GM21723 (cell line): ENCODE data around the gene MYO1B.

Experiments
- ATAC-seq: cut with Tn5 transposase; IDR thresholded peaks from one replicate; pipeline ENCODE4 v1.9.1; 2021; ENCODE audit warnings: mild to moderate bottlenecking, moderate library complexity; ENCODE audit not compliant: unreplicated experiment

The MYO1B gene

GRCh38 chr2:191296083-191297006, 51.1 kb downstream of the MYO1B start:
- no peak for ATAC-seq

GRCh38 chr2:191297033-191297432, 51.8 kb downstream of the MYO1B start:
- no peak for ATAC-seq

- no peak for ATAC-seq
These were observed 53.1 kb downstream of the MYO1B start for GRCh38 chr2:191298306-191298705.

GRCh38 chr2:191299010-191299409, 53.8 kb downstream of the MYO1B start:
- no peak for ATAC-seq

GRCh38 chr2:191299866-191300265, 54.7 kb downstream of the MYO1B start:
- no peak for ATAC-seq

GRCh38 chr2:191301971-191302370, 56.8 kb downstream of the MYO1B start:
- ATAC-seq = no peak

- ATAC-seq = peak; percentile 69
These were observed 57.4 kb downstream of the MYO1B start for GRCh38 chr2:191302459-191303139.

GRCh38 chr2:191303140-191304005, 58.2 kb downstream of the MYO1B start:
- no peak for ATAC-seq

- ATAC-seq = no peak
These were observed 60.0 kb downstream of the MYO1B start for GRCh38 chr2:191304939-191305875.

GRCh38 chr2:191308026-191308425, 62.8 kb downstream of the MYO1B start:
- no peak for ATAC-seq

GRCh38 chr2:191311156-191311555, 66.0 kb downstream of the MYO1B start:
- no peak for ATAC-seq

- no peak for ATAC-seq
These were observed 66.4 kb downstream of the MYO1B start for GRCh38 chr2:191311627-191312026.

GRCh38 chr2:191312163-191312562, 67.0 kb downstream of the MYO1B start:
- no peak for ATAC-seq

- no peak for ATAC-seq
These were observed 67.5 kb downstream of the MYO1B start for GRCh38 chr2:191312662-191313061.

- ATAC-seq = no peak
These were observed 69.6 kb downstream of the MYO1B start for GRCh38 chr2:191314697-191315364.

- no peak for ATAC-seq
These were observed 70.2 kb downstream of the MYO1B start for GRCh38 chr2:191315365-191315752.

- no peak for ATAC-seq
These were observed 71.2 kb downstream of the MYO1B start for GRCh38 chr2:191316246-191316994.

GRCh38 chr2:191318037-191318728, 73.0 kb downstream of the MYO1B start:
- ATAC-seq = no peak
